HepG2 (cell line): ENCODE results near the gene PTPRE. TPM values are rescaled to one million over a fixed set of nuclear protein-coding genes. Genes with fewer than 3 reads are reported as not detected.

Source experiments
- IKZF5 ChIP-seq: IDR thresholded peaks from 2 replicates; pipeline ENCODE4 v1.6.1; 2018; ENCODE audit warnings: missing genetic modification reagents, mild to moderate bottlenecking, missing compliant biosample characterization
- TFDP1 ChIP-seq: IDR thresholded peaks from 2 replicates; pipeline ENCODE4 v1.6.1; 2016; ENCODE audit warnings: missing compliant biosample characterization, missing genetic modification reagents, borderline replicate concordance
- TOPORS ChIP-seq: sonication (generic); formaldehyde crosslinking; IDR thresholded peaks from 2 replicates; pipeline ENCODE4 v1.8.0; 2023; ENCODE audit warnings: mild to moderate bottlenecking, missing genetic modification reagents
- ZNF563 ChIP-seq: sonication (generic); formaldehyde crosslinking; IDR thresholded peaks from 2 replicates; pipeline ENCODE4 v1.8.0; 2022; ENCODE audit warnings: mild to moderate bottlenecking, moderate library complexity, missing genetic modification reagents
- polyA plus RNA-seq, 8 experiments: library from polyadenylated mRNA; depleted of rRNA in 3 of 8; stranded (reverse) in 7 of 8; unstranded in 1 of 8; fragments of >200 nt; fragmentation: Illumina TruSeq in 4 of 8; extraction: Trizol in 4 of 8; gene quantifications; 2 replicates each; pipeline versions ENCODE4 v1.2.1 to v1.2.3, GENCODE V29; 2011 to 2016; ENCODE audit warnings: low read depth in 4 of 8, missing spikeins in 1 of 8, mixed read lengths in 1 of 8; ENCODE audit not compliant: insufficient read depth in 1 of 8
- total RNA-seq, 5 experiments: library from RNA; depleted of rRNA; stranded (reverse); fragments of >200 nt; fragmentation: Illumina TruSeq; extraction: Trizol; gene quantifications; 2 replicates each; pipeline ENCODE4 v1.2.3, GENCODE V29; 2016; ENCODE audit warnings: low read depth in 1 of 5
- TF ChIP-seq, protein P1 (sequence below), 2 experiments: fragments of 450-650 bp in 1 of 2; sonication (generic) in 1 of 2; formaldehyde crosslinking in 1 of 2; IDR thresholded peaks; 2 replicates each; pipeline versions ENCODE4 v1.6.1 to v1.8.0; 2016 to 2022; ENCODE audit warnings: antibody characterized with exemption in 1 of 2, mild to moderate bottlenecking in 1 of 2, missing genetic modification reagents in 1 of 2
- TF ChIP-seq, protein P2 (sequence below): sonication (generic); formaldehyde crosslinking; IDR thresholded peaks from 2 replicates; pipeline ENCODE4 v1.4.0; 2020; ENCODE audit warnings: mild to moderate bottlenecking, missing genetic modification reagents

The PTPRE gene
- total and polyA plus RNA-seq, 2 of the 13 experiments (the other 11 are each of a cell fraction or from before 2014, with no cell fraction given): 0.01 to 0.02 TPM

GRCh38 chr10:127911867-127912257, 5.0 kb downstream of the PTPRE start (continued):
- TF ChIP-seq, protein P1, sequence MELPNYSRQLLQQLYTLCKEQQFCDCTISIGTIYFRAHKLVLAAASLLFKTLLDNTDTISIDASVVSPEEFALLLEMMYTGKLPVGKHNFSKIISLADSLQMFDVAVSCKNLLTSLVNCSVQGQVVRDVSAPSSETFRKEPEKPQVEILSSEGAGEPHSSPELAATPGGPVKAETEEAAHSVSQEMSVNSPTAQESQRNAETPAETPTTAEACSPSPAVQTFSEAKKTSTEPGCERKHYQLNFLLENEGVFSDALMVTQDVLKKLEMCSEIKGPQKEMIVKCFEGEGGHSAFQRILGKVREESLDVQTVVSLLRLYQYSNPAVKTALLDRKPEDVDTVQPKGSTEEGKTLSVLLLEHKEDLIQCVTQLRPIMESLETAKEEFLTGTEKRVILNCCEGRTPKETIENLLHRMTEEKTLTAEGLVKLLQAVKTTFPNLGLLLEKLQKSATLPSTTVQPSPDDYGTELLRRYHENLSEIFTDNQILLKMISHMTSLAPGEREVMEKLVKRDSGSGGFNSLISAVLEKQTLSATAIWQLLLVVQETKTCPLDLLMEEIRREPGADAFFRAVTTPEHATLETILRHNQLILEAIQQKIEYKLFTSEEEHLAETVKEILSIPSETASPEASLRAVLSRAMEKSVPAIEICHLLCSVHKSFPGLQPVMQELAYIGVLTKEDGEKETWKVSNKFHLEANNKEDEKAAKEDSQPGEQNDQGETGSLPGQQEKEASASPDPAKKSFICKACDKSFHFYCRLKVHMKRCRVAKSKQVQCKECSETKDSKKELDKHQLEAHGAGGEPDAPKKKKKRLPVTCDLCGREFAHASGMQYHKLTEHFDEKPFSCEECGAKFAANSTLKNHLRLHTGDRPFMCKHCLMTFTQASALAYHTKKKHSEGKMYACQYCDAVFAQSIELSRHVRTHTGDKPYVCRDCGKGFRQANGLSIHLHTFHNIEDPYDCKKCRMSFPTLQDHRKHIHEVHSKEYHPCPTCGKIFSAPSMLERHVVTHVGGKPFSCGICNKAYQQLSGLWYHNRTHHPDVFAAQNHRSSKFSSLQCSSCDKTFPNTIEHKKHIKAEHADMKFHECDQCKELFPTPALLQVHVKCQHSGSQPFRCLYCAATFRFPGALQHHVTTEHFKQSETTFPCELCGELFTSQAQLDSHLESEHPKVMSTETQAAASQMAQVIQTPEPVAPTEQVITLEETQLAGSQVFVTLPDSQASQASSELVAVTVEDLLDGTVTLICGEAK (IDR thresholded peaks at IDR 0.05): no peak
- TF ChIP-seq, protein P1 (CRISPR knock-in tag; IDR thresholded peaks at IDR 0.05): no peak
- TF ChIP-seq ZNF563 (CRISPR knock-in tag) (no peak), TOPORS (CRISPR knock-in tag) (no peak), TFDP1 (CRISPR knock-in tag) (no peak), IKZF5 (CRISPR knock-in tag) (no peak)
- TF ChIP-seq, protein P2, sequence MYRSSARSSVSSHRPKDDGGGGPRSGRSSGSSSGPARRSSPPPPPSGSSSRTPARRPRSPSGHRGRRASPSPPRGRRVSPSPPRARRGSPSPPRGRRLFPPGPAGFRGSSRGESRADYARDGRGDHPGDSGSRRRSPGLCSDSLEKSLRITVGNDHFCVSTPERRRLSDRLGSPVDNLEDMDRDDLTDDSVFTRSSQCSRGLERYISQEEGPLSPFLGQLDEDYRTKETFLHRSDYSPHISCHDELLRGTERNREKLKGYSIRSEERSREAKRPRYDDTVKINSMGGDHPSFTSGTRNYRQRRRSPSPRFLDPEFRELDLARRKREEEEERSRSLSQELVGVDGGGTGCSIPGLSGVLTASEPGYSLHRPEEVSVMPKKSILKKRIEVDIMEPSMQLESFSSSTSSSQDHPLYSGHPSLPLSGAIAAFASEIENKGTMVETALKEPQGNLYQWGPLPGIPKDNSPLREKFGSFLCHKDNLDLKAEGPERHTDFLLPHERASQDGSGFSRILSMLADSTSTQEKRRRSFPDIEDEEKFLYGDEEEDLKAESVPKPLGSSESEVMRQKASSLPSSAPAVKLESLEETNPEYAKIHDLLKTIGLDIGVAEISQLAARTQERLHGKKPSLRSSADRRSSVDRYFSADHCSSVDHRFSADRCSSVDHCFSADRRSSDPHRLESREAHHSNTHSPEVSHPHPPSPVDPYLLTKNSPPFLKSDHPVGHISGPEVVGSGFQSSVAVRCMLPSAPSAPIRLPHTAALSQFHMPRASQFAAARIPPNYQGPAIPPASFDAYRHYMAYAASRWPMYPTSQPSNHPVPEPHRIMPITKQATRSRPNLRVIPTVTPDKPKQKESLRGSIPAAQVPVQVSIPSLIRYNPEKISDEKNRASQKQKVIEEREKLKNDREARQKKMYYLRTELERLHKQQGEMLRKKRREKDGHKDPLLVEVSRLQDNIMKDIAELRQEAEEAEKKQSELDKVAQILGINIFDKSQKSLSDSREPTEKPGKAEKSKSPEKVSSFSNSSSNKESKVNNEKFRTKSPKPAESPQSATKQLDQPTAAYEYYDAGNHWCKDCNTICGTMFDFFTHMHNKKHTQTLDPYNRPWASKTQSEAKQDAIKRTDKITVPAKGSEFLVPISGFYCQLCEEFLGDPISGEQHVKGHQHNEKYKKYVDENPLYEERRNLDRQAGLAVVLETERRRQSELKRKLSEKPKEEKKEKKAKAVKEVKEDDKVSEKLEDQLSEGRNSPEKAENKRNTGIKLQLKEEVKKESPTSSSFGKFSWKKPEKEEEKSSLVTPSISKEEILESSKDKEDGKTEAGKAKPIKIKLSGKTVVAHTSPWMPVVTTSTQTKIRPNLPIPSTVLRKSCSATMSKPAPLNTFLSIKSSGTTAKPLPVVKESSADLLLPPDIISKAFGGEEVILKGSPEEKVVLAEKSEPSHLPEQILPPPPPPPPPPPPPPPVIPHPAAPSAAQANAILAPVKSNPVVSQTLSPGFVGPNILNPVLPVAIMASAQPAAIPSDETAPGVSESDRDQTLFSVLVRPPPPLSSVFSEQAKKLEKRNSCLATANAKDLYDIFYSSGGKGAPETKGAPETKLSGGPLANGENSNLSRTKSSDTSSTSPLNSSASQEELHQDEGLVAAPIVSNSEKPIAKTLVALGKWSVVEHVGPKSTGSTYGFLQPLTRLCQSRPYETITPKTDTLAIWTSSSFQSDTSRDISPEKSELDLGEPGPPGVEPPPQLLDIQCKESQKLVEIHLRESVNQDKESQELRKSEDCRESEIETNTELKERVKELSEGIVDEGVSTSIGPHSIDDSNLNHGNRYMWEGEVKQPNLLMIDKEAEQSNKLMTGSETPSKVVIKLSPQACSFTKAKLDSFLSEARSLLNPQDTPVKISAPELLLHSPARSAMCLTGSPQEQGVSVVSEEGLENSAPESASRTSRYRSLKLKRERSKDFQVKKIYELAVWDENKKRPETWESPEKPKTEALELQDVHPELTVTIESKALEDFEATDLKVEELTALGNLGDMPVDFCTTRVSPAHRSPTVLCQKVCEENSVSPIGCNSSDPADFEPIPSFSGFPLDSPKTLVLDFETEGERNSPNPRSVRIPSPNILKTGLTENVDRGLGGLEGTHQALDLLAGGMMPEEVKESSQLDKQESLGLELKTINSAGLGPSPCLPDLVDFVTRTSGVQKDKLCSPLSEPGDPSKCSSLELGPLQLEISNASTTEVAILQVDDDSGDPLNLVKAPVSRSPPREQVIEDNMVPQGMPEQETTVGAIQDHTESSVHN: no peak
